ENCODE results near the gene BACE2. TPM values are rescaled to one million over a fixed set of nuclear protein-coding genes. Genes with fewer than 3 reads are reported as not detected.

The BACE2 gene
- total and polyA plus RNA-seq, 7 donors: 5.3 to 16.0 (median 7.2) TPM

GRCh38 chr21:41289431-41289830 lies 121.5 kb downstream of the BACE2 start:
- Histone ChIP-seq H3K27ac (no peak overlapping the region), H3K36me3 (ENCODE audit: insufficient read depth in 1 of 2, low read depth in 1 of 2) (no peaks in the 10 kb centered on the region), H3K9me3 (no peaks in the 10 kb centered on the region), H3K4me1 (no peaks in the 10 kb centered on the region), H3K4me3 (no peak overlapping the region), H3K27me3 (ENCODE audit: insufficient read depth in 3 of 3, low read length in 2 of 3) (peaks cover 0 to 5% (median 0%) of the 10 kb centered on the region in 3 donors)
- no peak for TF ChIP-seq CTCF (IDR thresholded peaks at IDR 0.05)
- intact Hi-C loops (cut with DNase I): loop anchor here in 1 of 2 donors (10.0 kb wide), 1 partner anchor 165 kb away; no protein-coding TSS in a partner anchor
- 62 to 64% (median 63%) methylated on average over 13 of the region's 13 CpGs for WGBS, 3 donors
- DNase-seq (no peak), ATAC-seq (no peak)

GRCh38 chr21:41290106-41290799 lies 122.3 kb downstream of the BACE2 start:
- ATAC-seq (no peak), DNase-seq (no peak)
- TF ChIP-seq CTCF (IDR thresholded peaks at IDR 0.05): no peak
- H3K36me3 ChIP-seq (ENCODE audit: insufficient read depth in 1 of 2, low read depth in 1 of 2): no peaks in the 10 kb centered on the region
- no peak overlapping the region for H3K4me3 ChIP-seq
- no peak overlapping the region for H3K27ac ChIP-seq
- peaks cover 0 to 5% (median 0%) of the 10 kb centered on the region in 3 donors for H3K27me3 ChIP-seq (ENCODE audit: insufficient read depth in 3 of 3, low read length in 2 of 3)
- WGBS, 3 donors: 41 to 50% (median 47%) methylated on average over 24 of the region's 24 CpGs
- H3K4me1 ChIP-seq: no peaks in the 10 kb centered on the region
- H3K9me3 ChIP-seq: no peaks in the 10 kb centered on the region
- intact Hi-C loops (cut with DNase I): no loop called here

GRCh38 chr21:41294548-41295231 lies 126.7 kb downstream of the BACE2 start:
- ATAC-seq: no peak
- H3K27me3 ChIP-seq (ENCODE audit: insufficient read depth in 3 of 3, low read length in 2 of 3): peaks cover 0 to 5% (median 0%) of the 10 kb centered on the region in 3 donors
- no peak overlapping the region for H3K27ac ChIP-seq
- H3K4me3 ChIP-seq: no peak overlapping the region
- H3K4me1 ChIP-seq: no peaks in the 10 kb centered on the region
- H3K36me3 ChIP-seq (ENCODE audit: insufficient read depth in 1 of 2, low read depth in 1 of 2): no peaks in the 10 kb centered on the region
- no peaks in the 10 kb centered on the region for H3K9me3 ChIP-seq
- intact Hi-C loops (cut with DNase I): no loop called here
- no peak for DNase-seq
- TF ChIP-seq CTCF (IDR thresholded peaks at IDR 0.05): no peak
- 80 to 93% (median 90%) methylated on average over 1 of the region's 1 CpG for WGBS, 3 donors

GRCh38 chr21:41295721-41296254 lies 127.8 kb downstream of the BACE2 start:
- ATAC-seq (no peak), DNase-seq (no peak)
- H3K4me1 ChIP-seq: no peaks in the 10 kb centered on the region
- H3K4me3 ChIP-seq: no peak overlapping the region
- intact Hi-C loops (cut with DNase I): no loop called here
- peaks cover 0 to 2% (median 0%) of the 10 kb centered on the region in 3 donors for H3K27me3 ChIP-seq (ENCODE audit: insufficient read depth in 3 of 3, low read length in 2 of 3)
- no peaks in the 10 kb centered on the region for H3K36me3 ChIP-seq (ENCODE audit: insufficient read depth in 1 of 2, low read depth in 1 of 2)
- TF ChIP-seq CTCF (IDR thresholded peaks at IDR 0.05): no peak
- 81 to 87% (median 81%) methylated on average over 4 of the region's 4 CpGs for WGBS, 3 donors
- no peaks in the 10 kb centered on the region for H3K9me3 ChIP-seq
- no peak overlapping the region for H3K27ac ChIP-seq

All from psoas muscle (tissue), 8 donors.